Breast epithelium (tissue), 3 donors: ENCODE results near the gene CADM2.

Experiments
- CTCF ChIP-seq, 3 donors: fragments of 450-650 bp; IDR thresholded peaks; one replicate each; pipeline ENCODE4 v1.5.1; 2016 to 2017; ENCODE audit warnings: antibody characterized with exemption in 3 of 3, mild to moderate bottlenecking in 3 of 3, moderate library complexity in 3 of 3
- POLR2AphosphoS5 ChIP-seq, 3 donors: sonication (generic); formaldehyde crosslinking; IDR thresholded peaks; one replicate each; pipeline ENCODE4 v1.6.1; 2017; ENCODE audit warnings: antibody characterized with exemption in 3 of 3

GRCh38 chr3:85737846-85738245, 779.1 kb downstream of the CADM2 start:
- TF ChIP-seq POLR2AphosphoS5 (IDR thresholded peaks at IDR 0.05): no peak
- TF ChIP-seq CTCF (IDR thresholded peaks at IDR 0.05): no peak
